Measurements from ENCODE around the gene RTEL1. TPM values are rescaled to one million over a fixed set of nuclear protein-coding genes. Genes with fewer than 3 reads are reported as not detected.

Gene RTEL1
- total and polyA plus RNA-seq, 8 donors: 7.6 to 70.4 (median 16.1) TPM

DNA sequence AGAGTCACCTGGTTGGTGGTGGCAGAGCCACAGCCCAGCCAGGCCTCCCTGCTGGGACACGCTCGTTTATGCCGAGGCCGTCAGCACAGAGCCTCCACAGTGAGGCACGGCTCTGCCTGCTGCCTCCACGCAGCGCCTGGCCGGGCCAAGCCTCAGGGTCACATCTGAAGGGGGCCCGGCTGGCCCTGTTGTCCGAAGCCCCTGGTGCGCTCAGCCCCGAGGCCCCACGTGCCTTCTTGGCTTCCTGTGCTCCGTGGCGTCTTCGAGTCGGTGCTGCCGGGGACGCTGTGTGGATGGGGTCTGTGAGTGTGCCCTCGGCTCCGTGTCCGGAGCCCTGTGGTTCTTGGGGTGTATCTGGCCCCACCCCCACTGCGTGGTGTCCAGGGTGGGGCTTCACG, 28.0 kb downstream of the RTEL1 start:
- TF ChIP-seq, protein P1, sequence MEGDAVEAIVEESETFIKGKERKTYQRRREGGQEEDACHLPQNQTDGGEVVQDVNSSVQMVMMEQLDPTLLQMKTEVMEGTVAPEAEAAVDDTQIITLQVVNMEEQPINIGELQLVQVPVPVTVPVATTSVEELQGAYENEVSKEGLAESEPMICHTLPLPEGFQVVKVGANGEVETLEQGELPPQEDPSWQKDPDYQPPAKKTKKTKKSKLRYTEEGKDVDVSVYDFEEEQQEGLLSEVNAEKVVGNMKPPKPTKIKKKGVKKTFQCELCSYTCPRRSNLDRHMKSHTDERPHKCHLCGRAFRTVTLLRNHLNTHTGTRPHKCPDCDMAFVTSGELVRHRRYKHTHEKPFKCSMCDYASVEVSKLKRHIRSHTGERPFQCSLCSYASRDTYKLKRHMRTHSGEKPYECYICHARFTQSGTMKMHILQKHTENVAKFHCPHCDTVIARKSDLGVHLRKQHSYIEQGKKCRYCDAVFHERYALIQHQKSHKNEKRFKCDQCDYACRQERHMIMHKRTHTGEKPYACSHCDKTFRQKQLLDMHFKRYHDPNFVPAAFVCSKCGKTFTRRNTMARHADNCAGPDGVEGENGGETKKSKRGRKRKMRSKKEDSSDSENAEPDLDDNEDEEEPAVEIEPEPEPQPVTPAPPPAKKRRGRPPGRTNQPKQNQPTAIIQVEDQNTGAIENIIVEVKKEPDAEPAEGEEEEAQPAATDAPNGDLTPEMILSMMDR (IDR thresholded peaks at IDR 0.05): no peak
- TF ChIP-seq POLR2AphosphoS5 (IDR thresholded peaks at IDR 0.05): no peak
- TF ChIP-seq POLR2A (IDR thresholded peaks at IDR 0.05): no peak
- no peak for TF ChIP-seq EP300 (IDR thresholded peaks at IDR 0.05)
- Histone ChIP-seq H3K9me3 (no peaks in the 10 kb centered on the region), H3K4me3 (no peak overlapping the region), H3K27ac (peak overlapping the region; percentile 66 to 93 (median 83)), H3K27me3 (no peaks in the 10 kb centered on the region), H3K4me1 (peaks cover 48 to 75% (median 59%) of the 10 kb centered on the region in 4 donors), H3K36me3 (peaks cover 0 to 11% (median 0%) of the 10 kb centered on the region in 4 donors)
- WGBS, 5 donors: 77 to 88% (median 85%) methylated on average over 5 to 24 of the region's 24 CpGs
- intact Hi-C loops (cut with DNase I; ENCODE audit: low total_unique reads): no loop called here
- no peak for DNase-seq

DNA sequence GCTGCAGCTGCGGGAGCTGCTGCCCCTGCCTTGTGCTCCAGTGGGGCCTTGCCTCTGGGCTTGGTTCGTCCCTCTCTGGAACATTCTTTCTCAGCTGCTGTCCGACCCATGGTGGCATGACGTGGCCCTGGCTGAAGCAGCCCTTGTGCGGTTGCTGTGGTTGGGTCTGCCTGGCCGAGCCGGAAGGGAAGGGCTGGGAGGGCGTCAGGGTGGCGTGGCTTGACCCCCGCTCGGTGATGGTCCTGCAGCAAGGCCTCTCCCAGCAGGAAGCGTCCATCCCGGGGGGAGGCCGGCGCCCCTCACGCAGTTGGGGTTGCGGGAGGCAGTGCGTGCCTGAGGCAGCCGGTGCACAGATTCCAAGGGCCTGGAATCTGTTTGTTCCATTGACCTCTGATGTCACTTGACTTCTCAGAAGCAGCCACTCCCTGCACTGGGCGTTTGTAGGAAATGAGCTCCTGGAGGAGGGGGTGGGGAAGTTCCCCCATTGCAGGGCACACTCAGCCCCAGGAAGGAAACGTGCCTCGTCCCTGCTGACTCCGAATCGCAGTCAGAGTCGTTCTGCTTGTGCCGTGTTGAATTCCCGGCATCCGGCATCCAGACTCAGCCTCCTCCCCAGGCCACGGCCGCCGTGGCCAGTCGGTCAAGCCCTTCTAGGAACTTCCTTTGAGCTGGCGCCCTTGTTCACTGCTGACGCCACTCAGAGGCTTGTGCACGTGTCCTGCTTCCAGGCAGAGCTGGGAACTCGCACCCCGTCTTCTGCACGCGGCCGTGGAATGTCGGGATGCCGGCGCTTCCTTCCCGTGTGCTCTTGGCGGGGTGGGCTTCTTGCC, 28.6 kb downstream of the RTEL1 start:
- WGBS, 5 donors: 15 to 53% (median 28%) methylated on average over 29 to 45 of the region's 45 CpGs
- peaks cover 45 to 76% (median 59%) of the 10 kb centered on the region in 4 donors for H3K4me1 ChIP-seq

DNA sequence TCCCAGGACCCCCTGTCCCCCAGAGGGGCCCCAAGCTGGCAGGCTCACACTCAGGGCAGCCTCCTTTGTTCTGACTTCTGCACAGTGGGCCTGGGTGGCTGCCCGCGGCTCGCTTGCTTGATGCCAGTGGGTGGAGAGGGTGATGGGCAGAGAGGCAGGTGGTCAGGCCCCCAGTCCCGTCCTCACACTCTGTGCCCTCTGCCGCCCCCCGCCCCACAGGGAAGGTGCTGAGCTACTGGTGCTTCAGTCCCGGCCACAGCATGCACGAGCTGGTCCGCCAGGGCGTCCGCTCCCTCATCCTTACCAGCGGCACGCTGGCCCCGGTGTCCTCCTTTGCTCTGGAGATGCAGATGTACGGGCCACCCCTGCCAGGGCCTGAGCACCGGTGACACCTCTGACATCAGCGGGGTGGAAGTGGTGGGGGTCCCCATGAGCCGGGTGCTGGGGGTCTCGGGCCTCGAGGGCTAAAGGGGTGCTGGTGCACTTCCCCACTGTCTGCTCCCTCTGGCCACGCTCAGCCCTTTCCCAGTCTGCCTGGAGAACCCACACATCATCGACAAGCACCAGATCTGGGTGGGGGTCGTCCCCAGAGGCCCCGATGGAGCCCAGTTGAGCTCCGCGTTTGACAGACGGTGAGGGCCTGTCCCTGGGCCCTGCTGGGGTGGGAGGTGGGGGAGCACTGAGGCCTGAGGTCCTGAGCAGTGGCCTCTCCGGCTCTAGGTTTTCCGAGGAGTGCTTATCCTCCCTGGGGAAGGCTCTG, 29.5 kb downstream of the RTEL1 start:
- no peaks in the 10 kb centered on the region for H3K9me3 ChIP-seq
- intact Hi-C loops (cut with DNase I; ENCODE audit: low total_unique reads): no loop called here
- WGBS, 5 donors: 87 to 90% (median 88%) methylated on average over 18 to 29 of the region's 29 CpGs
- TF ChIP-seq POLR2AphosphoS5 (IDR thresholded peaks at IDR 0.05) (no peak), EP300 (IDR thresholded peaks at IDR 0.05) (no peak), POLR2A (IDR thresholded peaks at IDR 0.05) (no peak)
- TF ChIP-seq, protein P1 (IDR thresholded peaks at IDR 0.05): no peak
- no peaks in the 10 kb centered on the region for H3K27me3 ChIP-seq
- H3K4me3 ChIP-seq: no peak overlapping the region
- H3K4me1 ChIP-seq: peaks cover 37 to 76% (median 55%) of the 10 kb centered on the region in 4 donors
- DNase-seq: no peak
- peaks cover 0 to 18% (median 3%) of the 10 kb centered on the region in 4 donors for H3K36me3 ChIP-seq
- peak overlapping the region; percentile 67 to 93 (median 83) for H3K27ac ChIP-seq

More for the DNA sequence above, 28.6 kb downstream of the RTEL1 start:
- Histone ChIP-seq H3K9me3 (no peaks in the 10 kb centered on the region), H3K27ac (peak overlapping the region; percentile 67 to 93 (median 83)), H3K27me3 (no peaks in the 10 kb centered on the region), H3K36me3 (peaks cover 0 to 15% (median under 1%) of the 10 kb centered on the region in 4 donors), H3K4me3 (peak overlapping the region in 1 of 4 donors; percentile 5)
- peak; percentile 9 to 76 (median 66) for TF ChIP-seq POLR2AphosphoS5 (IDR thresholded peaks at IDR 0.05)
- TF ChIP-seq, protein P1 (IDR thresholded peaks at IDR 0.05): no peak
- TF ChIP-seq EP300 (IDR thresholded peaks at IDR 0.05): peak; percentile 67
- no peak for TF ChIP-seq POLR2A (IDR thresholded peaks at IDR 0.05)
- DNase-seq: peak; percentile 70 to 91
- intact Hi-C loops (cut with DNase I; ENCODE audit: low total_unique reads): no loop called here
